Progenitor cell of endocrine pancreas (in vitro differentiated cells): ENCODE measurements around the gene DOK4. TPM values are rescaled to one million over a fixed set of nuclear protein-coding genes. Genes with fewer than 3 reads are reported as not detected.

Experiments used
- DNase-seq: peaks from one replicate; pipeline ENCODE4 v3.0.0; 2021; ENCODE audit warnings: low spot score; ENCODE audit not compliant: unreplicated experiment
- H3K27ac Mint-ChIP-seq: 2 replicates; pipeline ENCODE4 v1.8.0; 2021; ENCODE audit warnings: mild to moderate bottlenecking, moderate library complexity, mixed read lengths
- H3K27me3 Mint-ChIP-seq: 2 replicates; pipeline ENCODE4 v1.8.0; 2021; ENCODE audit warnings: mixed read lengths
- H3K36me3 Mint-ChIP-seq: 2 replicates; pipeline ENCODE4 v1.8.0; 2022; ENCODE audit warnings: mixed read lengths; ENCODE audit not compliant: insufficient read depth
- H3K4me1 Mint-ChIP-seq: 2 replicates; pipeline ENCODE4 v1.8.0; 2021; ENCODE audit warnings: low read depth, mixed read lengths
- H3K4me3 Mint-ChIP-seq: 2 replicates; pipeline ENCODE4 v1.8.0; 2021; ENCODE audit warnings: low read depth, mild to moderate bottlenecking, moderate library complexity, mixed read lengths
- H3K9me3 Mint-ChIP-seq: 2 replicates; pipeline ENCODE4 v1.8.0; 2021; ENCODE audit warnings: low read depth, mixed read lengths
- CTCF ChIP-seq: fragments of 200-600 bp; sonication (generic); IDR thresholded peaks from one replicate; pipeline ENCODE4 v1.5.0; 2021; ENCODE audit warnings: antibody characterized with exemption, mild to moderate bottlenecking; ENCODE audit not compliant: unreplicated experiment
- total RNA-seq: library from RNA; stranded (reverse); gene quantifications from 2 replicates; pipeline ENCODE4 v1.2.1, GENCODE V29; 2021

DOK4 gene
- total RNA-seq, 1 donor from 2014 or later = 35.0 TPM

- Mint-ChIP-seq H3K4me1 (peaks cover 26% of the 10 kb centered on the region), H3K27ac (no peak overlapping the region), H3K36me3 (peaks cover 3% of the 10 kb centered on the region), H3K27me3 (peaks cover 2% of the 10 kb centered on the region), H3K9me3 (no peaks in the 10 kb centered on the region), H3K4me3 (no peak overlapping the region)
- no peak for TF ChIP-seq CTCF
- DNase-seq = no peak
Observed at GRCh38 chr16:57477531-57478202, 8.6 kb downstream of the DOK4 start.

GRCh38 chr16:57476546-57477410 lies 9.5 kb downstream of the DOK4 start:
- DNase-seq = no peak
- TF ChIP-seq CTCF = no peak
- Mint-ChIP-seq H3K36me3 (peaks cover 6% of the 10 kb centered on the region), H3K9me3 (no peaks in the 10 kb centered on the region), H3K27ac (no peak overlapping the region), H3K4me1 (peaks cover 35% of the 10 kb centered on the region), H3K4me3 (no peak overlapping the region), H3K27me3 (peaks cover 2% of the 10 kb centered on the region)

GRCh38 chr16:57475711-57476339 lies 10.5 kb downstream of the DOK4 start:
- peak; percentile 59 for DNase-seq
- Mint-ChIP-seq H3K27me3 (peaks cover 2% of the 10 kb centered on the region), H3K4me3 (no peak overlapping the region), H3K27ac (no peak overlapping the region), H3K4me1 (peaks cover 42% of the 10 kb centered on the region), H3K36me3 (peaks cover 9% of the 10 kb centered on the region), H3K9me3 (no peaks in the 10 kb centered on the region)
- TF ChIP-seq CTCF = peak; percentile 67

GRCh38 chr16:57474671-57475661 lies 11.3 kb downstream of the DOK4 start:
- no peak overlapping the region for H3K27ac Mint-ChIP-seq
- peaks cover 40% of the 10 kb centered on the region for H3K4me1 Mint-ChIP-seq
- no peak for TF ChIP-seq CTCF
- no peaks in the 10 kb centered on the region for H3K9me3 Mint-ChIP-seq
- peaks cover 11% of the 10 kb centered on the region for H3K36me3 Mint-ChIP-seq
- DNase-seq = no peak
- H3K27me3 Mint-ChIP-seq = peaks cover 2% of the 10 kb centered on the region
- H3K4me3 Mint-ChIP-seq = no peak overlapping the region
